HEK293 (cell line): ENCODE data around the gene IDH3A.

Experiments used
- CTCF ChIA-PET: fragments of 350-600 bp; formaldehyde crosslinking; extraction: SDS; loops from one replicate; lab custom pipeline; 2021; ENCODE audit warnings: antibody characterized with exemption; lab: Yijun Ruan, JAX
- POLR2A ChIA-PET: fragments of 300-600 bp; formaldehyde crosslinking; extraction: SDS; loops from one replicate; lab custom pipeline; 2020; ENCODE audit warnings: antibody characterized with exemption, inconsistent platforms; lab: Yijun Ruan, JAX
- H3K27ac ChIP-seq: fragments of 200-500 bp; sonication (Bioruptor generic); 2 replicates; pipeline ENCODE4 v1.5.1; 2014; ENCODE audit warnings: low read depth, low read length, control low read depth, inconsistent platforms; ENCODE audit errors: extremely low read depth
- H3K36me3 ChIP-seq, 2 experiments: fragments of 200-500 bp in 1 of 2; sonication (Bioruptor generic) in 1 of 2; 1 replicate in 1 of 2; 2 replicates in 1 of 2; pipeline ENCODE4 v1.5.1; 2014 to 2017; ENCODE audit warnings: inconsistent platforms in 2 of 2, low read length in 2 of 2; ENCODE audit not compliant: control insufficient read depth in 2 of 2, insufficient read depth in 1 of 2
- H3K4me1 ChIP-seq: fragments of 200-500 bp; sonication (Bioruptor generic); 2 replicates; pipeline ENCODE4 v1.5.1; 2014; ENCODE audit warnings: mild to moderate bottlenecking, low read length, inconsistent platforms; ENCODE audit not compliant: control insufficient read depth, insufficient read depth
- H3K4me3 ChIP-seq: 2 replicates; pipeline ENCODE4 v1.5.1; 2011; ENCODE audit warnings: low read depth, mild to moderate bottlenecking, control low read depth, low read length, moderate library complexity
- H3K9me3 ChIP-seq: fragments of 200-500 bp; sonication (Bioruptor generic); 2 replicates; pipeline ENCODE4 v1.5.1; 2014; ENCODE audit warnings: low read depth, low read length, inconsistent platforms; ENCODE audit not compliant: control insufficient read depth, insufficient read depth
- ELK4 ChIP-seq: IDR thresholded peaks from 2 replicates; pipeline ENCODE4 v1.6.1; 2011; ENCODE audit warnings: mild to moderate bottlenecking, low read depth, low read length, borderline replicate concordance
- GLIS1 ChIP-seq: fragments of 450-650 bp; formaldehyde crosslinking; IDR thresholded peaks from 2 replicates; pipeline ENCODE4 v1.5.1; 2016; ENCODE audit warnings: missing biosample characterization, missing genetic modification characterization
- HIC1 ChIP-seq: fragments of 450-650 bp; formaldehyde crosslinking; IDR thresholded peaks from 2 replicates; pipeline ENCODE4 v1.5.1; 2016; ENCODE audit warnings: missing biosample characterization, missing genetic modification characterization
- HOXC10 ChIP-seq: sonication (generic); formaldehyde crosslinking; IDR thresholded peaks from 2 replicates; pipeline ENCODE4 v1.8.1; 2023; ENCODE audit warnings: mild to moderate bottlenecking, missing genetic modification reagents
- KLF10 ChIP-seq: fragments of 450-650 bp; IDR thresholded peaks from 2 replicates; pipeline ENCODE4 v1.5.1; 2018; ENCODE audit warnings: missing biosample characterization, mild to moderate bottlenecking, missing genetic modification characterization
- REPIN1 ChIP-seq: fragments of 450-650 bp; formaldehyde crosslinking; IDR thresholded peaks from 2 replicates; pipeline ENCODE4 v1.5.1; 2017; ENCODE audit warnings: missing biosample characterization, missing genetic modification characterization, low read depth
- ZFP37 ChIP-seq: fragments of 450-650 bp; formaldehyde crosslinking; IDR thresholded peaks from 2 replicates; pipeline ENCODE4 v1.5.1; 2016; ENCODE audit warnings: missing biosample characterization, missing genetic modification characterization
- ZIC2 ChIP-seq: fragments of 450-650 bp; formaldehyde crosslinking; IDR thresholded peaks from 2 replicates; pipeline ENCODE4 v1.5.1; 2016; ENCODE audit warnings: missing biosample characterization, missing genetic modification characterization
- ZNF133 ChIP-seq: fragments of 450-650 bp; formaldehyde crosslinking; IDR thresholded peaks from 2 replicates; pipeline ENCODE4 v1.5.1; 2016; ENCODE audit warnings: missing biosample characterization, missing genetic modification characterization
- ZNF792 ChIP-seq: fragments of 450-650 bp; formaldehyde crosslinking; IDR thresholded peaks from 2 replicates; pipeline ENCODE4 v1.5.1; 2016; ENCODE audit warnings: missing biosample characterization, missing genetic modification characterization

The IDH3A gene

GRCh38 chr15:78201281-78202190 lies 52.4 kb downstream of the IDH3A start:
- Histone ChIP-seq H3K4me3 (no peak overlapping the region), H3K36me3 (no peaks in the 10 kb centered on the region), H3K4me1 (no peaks in the 10 kb centered on the region), H3K9me3 (no peaks in the 10 kb centered on the region), H3K27ac (no peak overlapping the region)
- ChIA-PET CTCF (interaction anchor here (0.6 to 3.2 kb wide), 4 partner anchors 33 to 214 kb away, joined by 3 to 11 read pairs (median 7); no protein-coding TSS in a partner anchor), POLR2A (interaction anchor here (0.8 kb wide), 1 partner anchor 98 kb away, joined by 3 read pairs; the partner anchor contains the start of gene SKIC8)
- TF ChIP-seq KLF10 = no peak
- TF ChIP-seq GLIS1 (tag by site-specific recombination) = peak; percentile 96
- TF ChIP-seq ZNF133 (tag by site-specific recombination) = no peak
- TF ChIP-seq HOXC10 (CRISPR knock-in tag) = no peak
- TF ChIP-seq ZIC2 (tag by site-specific recombination) = peak; percentile 93

- ChIA-PET POLR2A (no interaction called here), CTCF (interaction anchor here (0.6 to 2.8 kb wide), 6 partner anchors 8 to 1858 kb away, joined by 3 to 33 read pairs (median 5); no protein-coding TSS in a partner anchor)
- Histone ChIP-seq H3K36me3 (no peaks in the 10 kb centered on the region), H3K9me3 (no peaks in the 10 kb centered on the region), H3K4me1 (no peaks in the 10 kb centered on the region), H3K27ac (no peak overlapping the region), H3K4me3 (no peak overlapping the region)
- no peak for TF ChIP-seq HOXC10 (CRISPR knock-in tag)
- TF ChIP-seq REPIN1 = no peak
- TF ChIP-seq ZFP37 = no peak
Measured at GRCh38 chr15:78203346-78204225, 54.4 kb downstream of the IDH3A start.

- ChIA-PET POLR2A (no interaction called here), CTCF (interaction anchor here (0.7 to 2.8 kb wide), 6 partner anchors 9 to 125 kb away, joined by 3 to 33 read pairs (median 4); no protein-coding TSS in a partner anchor)
- H3K27ac ChIP-seq = no peak overlapping the region
- H3K9me3 ChIP-seq = no peaks in the 10 kb centered on the region
- no peak overlapping the region for H3K4me3 ChIP-seq
- no peak for TF ChIP-seq ZNF792
- TF ChIP-seq ZIC2 (tag by site-specific recombination) = peak; percentile 90
- no peak for TF ChIP-seq ELK4
- TF ChIP-seq GLIS1 (tag by site-specific recombination) = peak; percentile 61
- TF ChIP-seq HIC1 = no peak
- H3K36me3 ChIP-seq = no peaks in the 10 kb centered on the region
- no peaks in the 10 kb centered on the region for H3K4me1 ChIP-seq
Measured at GRCh38 chr15:78204351-78205309, 55.5 kb downstream of the IDH3A start.
